ENCODE results near the gene CDHR1.

DNA sequence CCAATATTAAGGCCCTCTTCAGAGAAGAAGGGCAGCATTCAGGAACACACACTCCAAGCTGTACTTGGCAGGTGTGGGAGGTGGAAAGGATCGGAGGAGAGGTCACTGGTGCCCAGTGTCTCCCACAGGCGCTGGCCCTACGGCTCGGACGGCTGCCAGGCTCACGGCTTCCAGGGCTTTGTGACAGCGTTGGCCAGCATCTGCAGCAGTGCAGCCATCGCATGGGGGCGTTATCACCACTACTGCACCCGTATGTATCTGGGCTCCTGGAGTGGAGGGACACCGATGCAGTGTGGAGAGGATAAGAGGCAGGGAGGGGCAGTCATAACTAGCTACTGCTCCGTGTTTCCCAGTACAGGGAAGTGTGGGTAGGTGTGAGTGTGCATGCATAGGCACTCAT, 54.5 kb downstream of the CDHR1 start:
- TF ChIP-seq, protein P1, sequence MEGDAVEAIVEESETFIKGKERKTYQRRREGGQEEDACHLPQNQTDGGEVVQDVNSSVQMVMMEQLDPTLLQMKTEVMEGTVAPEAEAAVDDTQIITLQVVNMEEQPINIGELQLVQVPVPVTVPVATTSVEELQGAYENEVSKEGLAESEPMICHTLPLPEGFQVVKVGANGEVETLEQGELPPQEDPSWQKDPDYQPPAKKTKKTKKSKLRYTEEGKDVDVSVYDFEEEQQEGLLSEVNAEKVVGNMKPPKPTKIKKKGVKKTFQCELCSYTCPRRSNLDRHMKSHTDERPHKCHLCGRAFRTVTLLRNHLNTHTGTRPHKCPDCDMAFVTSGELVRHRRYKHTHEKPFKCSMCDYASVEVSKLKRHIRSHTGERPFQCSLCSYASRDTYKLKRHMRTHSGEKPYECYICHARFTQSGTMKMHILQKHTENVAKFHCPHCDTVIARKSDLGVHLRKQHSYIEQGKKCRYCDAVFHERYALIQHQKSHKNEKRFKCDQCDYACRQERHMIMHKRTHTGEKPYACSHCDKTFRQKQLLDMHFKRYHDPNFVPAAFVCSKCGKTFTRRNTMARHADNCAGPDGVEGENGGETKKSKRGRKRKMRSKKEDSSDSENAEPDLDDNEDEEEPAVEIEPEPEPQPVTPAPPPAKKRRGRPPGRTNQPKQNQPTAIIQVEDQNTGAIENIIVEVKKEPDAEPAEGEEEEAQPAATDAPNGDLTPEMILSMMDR (conservative IDR thresholded peaks at IDR 0.05 in 1 of 2, IDR thresholded peaks at IDR 0.05 in 1 of 2; ENCODE audit: low read depth in 1 of 2, low read length in 2 of 2): no peak
- TF ChIP-seq EZH2 (IDR thresholded peaks at IDR 0.05; ENCODE audit: low read length, missing control alignments): no peak
